Cerebellar cortex (tissue), 1 donor: ENCODE results near the gene SLC15A5.

Source experiments
- DNase-seq: peaks from one replicate; pipeline ENCODE4 v3.0.0-alpha.2; 2015; ENCODE audit warnings: low spot score

SLC15A5 gene

DNA sequence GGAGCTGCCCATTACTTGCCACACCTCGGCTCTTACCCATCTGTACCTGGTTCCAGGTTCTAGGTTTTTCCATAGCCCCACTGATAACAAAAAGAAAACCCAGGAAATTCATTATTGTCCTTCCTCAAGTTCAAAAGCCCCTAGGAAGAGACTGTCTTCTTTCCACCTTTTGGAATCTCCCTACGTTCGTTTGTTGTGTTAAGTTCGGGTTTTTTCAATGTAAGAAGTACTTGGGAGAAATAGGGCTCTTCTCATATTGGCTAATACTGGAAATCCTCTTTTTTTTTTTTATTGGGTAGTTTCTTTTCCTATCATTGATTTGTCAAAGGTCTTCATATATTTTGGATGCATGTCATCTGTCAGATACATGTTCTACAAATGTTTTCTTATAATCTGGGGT is 17.3 kb downstream of the SLC15A5 start:
- no peak for DNase-seq

GRCh38 chr12:16258963-16259362 is 18.5 kb downstream of the SLC15A5 start:
- DNase-seq = no peak

DNA sequence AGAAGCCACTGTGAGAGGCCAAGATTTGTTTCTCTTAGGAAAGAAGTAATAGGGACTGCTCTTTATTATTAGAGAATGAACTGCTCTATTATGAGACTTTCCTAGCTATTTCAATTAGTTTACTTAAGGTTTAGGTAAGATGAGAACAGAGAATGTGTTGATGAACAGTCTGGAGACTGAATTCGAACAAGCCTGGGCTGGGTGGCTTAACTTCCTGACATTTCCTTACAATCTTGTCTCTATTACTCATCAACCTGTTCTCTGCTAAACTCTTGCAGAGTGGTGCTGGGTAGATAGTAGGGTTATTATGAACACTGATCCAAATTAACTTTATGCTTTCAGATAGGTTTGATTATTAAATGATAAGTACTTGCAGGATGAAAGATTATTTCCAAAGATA is 31.2 kb downstream of the SLC15A5 start:
- DNase-seq = no peak

GRCh38 chr12:16245209-16245608 is 32.3 kb downstream of the SLC15A5 start:
- DNase-seq = no peak

GRCh38 chr12:16243487-16244412 is 33.7 kb downstream of the SLC15A5 start:
- no peak for DNase-seq

GRCh38 chr12:16241346-16241745 is 36.1 kb downstream of the SLC15A5 start:
- no peak for DNase-seq

DNA sequence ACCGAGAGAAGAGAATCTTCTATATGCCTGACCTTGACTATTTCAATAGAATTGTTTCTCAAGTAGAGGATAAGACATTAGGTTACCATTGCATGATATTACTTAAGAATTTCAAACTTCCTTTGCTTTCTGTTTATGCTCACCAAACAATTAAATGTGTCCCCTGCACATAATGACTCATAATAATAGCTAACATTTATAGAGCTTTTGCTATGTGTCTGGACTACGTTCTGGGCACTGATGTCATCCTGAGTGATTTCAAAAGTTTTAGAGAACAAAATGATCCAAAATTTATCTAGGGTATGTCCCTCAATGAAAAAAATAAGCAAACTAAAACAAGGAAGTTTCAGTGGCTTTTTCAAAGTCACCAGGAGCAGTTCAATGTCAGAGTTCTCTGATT is 38.8 kb downstream of the SLC15A5 start:
- DNase-seq = no peak

- no peak for DNase-seq
These were observed 47.8 kb downstream of the SLC15A5 start for GRCh38 chr12:16229676-16230075.

DNA sequence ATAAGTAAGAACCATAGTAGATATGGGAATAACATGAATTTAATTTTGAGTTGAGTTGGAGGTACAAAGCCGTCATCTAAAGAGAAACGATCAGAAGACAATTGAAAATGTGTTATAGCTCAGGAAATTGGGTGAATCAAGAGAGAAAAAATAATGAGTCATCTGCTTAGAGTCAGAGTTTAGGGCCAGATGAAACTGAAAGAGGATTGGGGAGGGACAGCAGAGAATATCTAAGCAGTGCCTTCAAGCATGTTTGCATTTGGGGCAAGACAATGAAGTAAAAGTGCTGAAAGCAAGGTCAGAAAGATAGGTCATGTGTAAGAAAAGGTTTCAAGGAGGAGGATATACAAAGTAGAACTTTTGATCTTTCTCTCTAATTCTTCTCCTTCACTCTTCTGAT is 49.4 kb downstream of the SLC15A5 start:
- no peak for DNase-seq

- DNase-seq = no peak
These were observed 51.8 kb downstream of the SLC15A5 start for GRCh38 chr12:16225692-16226091.

DNA sequence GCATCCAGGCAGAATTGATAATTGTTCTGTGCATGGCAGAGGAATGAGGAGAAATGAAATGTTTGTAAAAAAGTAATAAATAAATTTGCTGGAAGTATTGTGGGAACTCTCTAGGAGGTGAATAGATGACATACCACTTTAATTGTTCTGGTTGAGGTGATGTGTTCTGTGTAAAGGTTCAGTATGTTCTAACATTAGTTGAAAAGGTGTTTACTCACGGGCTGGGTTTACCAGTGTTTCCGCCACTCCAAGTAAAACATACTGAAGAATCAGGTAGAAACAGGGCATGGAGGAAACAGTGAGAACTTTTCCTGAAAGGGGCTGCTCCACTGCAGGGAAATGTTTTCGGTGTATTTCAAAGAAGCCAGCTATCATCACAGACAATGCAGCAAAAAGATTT is 53.3 kb downstream of the SLC15A5 start:
- no peak for DNase-seq

GRCh38 chr12:16221776-16222175 is 55.7 kb downstream of the SLC15A5 start:
- no peak for DNase-seq

DNA sequence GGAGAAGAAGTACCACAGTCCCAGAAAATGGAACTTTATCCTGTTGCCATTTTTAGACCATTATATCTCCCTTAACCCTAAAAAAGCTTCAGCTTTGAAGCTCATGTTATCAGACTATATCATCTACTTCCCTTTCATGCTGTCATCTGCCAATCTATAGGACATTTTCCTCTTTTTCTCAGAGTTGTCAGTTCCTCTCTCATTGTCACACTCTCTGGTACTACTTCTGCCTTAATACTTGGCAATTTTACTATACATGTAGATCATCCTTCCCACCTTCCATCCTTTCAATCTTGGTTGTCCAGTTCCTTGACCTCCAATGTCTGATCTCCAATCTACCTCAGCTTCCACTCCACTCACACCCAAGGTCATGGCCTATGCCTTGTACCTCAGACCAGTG is 57.4 kb downstream of the SLC15A5 start:
- no peak for DNase-seq

DNA sequence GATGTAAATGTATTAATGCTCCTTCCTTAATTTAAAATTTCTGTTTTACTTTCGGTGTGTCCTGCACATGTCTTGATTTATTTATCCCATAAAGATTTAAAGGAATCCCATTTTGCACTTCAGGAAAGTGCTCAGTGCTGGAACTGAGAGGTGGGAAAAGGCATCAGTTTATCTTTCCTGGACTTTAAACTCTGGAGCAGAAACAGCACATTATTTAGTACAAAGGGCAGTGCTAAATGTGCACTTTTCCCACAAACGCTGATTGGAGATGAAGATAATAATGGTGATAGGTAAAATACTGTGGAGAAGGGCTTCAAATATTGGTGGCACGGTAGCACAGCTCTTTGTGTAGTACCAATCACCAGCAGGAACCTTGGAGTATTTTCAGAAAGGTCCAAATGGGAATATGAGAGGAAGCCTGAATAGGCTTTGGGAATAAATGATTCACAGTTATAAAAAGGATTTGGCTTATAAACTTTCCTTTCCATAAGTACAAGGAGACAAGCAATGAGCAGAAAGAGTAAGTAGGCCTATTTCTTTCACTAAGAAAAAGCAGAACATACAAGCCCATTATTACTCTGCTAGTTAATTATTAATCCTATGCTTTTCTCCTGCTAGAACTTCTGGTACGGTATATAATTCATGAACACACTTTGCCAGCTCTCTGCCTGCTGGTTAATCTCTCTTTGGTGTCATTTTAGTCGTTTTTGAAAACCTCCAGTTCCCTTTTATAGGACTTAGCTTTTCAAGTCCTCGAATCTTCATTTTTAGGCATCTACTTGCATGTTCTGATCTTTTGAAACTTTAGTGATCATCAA is 58.3 kb downstream of the SLC15A5 start:
- DNase-seq = no peak

DNA sequence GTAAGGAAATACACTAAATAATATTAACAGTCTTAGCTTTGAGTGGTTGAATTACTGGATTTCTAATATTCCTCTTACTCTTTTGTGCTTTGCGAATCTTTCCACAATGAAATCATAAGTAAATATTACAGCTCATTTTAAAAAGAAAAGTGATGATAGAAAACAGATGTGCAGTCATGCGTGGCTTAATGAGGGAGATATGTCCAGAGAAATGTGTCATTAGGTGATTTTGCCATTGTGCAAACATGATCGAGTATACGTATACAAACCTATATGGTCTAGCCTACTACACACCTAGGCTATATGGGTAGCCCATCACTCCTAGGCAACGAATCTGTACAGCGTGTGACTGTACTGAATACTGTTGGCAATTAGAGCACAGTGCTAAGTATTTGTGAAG is 59.3 kb downstream of the SLC15A5 start:
- no peak for DNase-seq

DNA sequence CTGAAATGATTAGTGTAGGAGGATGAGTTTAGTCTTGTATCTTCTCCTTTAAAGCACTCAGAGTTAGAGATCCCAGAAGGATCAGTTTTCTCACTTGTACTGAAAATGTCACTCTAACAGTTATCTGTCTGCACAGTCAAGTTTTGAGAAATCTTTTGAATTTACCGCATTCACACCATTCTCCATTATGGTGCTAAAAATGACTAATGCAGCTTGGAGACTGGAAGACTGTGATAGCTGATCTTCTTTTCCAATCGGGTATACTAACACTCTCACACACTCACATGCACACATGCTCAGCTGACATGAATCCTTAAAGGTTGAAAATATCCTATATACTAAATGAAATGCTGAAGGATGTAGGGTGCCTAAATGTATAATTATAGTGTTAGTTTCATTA is 65.8 kb downstream of the SLC15A5 start:
- DNase-seq = no peak

DNA sequence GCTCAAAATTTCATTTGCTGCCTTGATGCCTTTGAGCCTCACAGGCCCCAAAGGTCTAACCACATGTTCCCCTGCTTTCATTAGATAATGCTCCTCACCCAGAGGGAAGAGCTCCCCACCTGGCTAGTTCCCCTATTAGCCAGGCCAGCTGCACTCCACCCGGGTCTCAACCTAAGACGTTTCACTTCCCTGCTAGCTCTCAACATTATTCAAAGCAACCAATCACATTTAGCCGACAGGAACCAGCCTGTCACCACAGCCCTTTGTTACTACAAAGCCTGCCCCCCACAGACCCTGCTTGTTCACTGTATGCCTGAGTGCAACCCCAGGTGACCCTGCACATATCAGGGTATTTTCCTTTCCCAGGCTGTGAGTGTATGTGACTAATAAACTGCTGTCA is 78.6 kb downstream of the SLC15A5 start:
- DNase-seq = no peak

- DNase-seq = no peak
These were observed 79.9 kb downstream of the SLC15A5 start for GRCh38 chr12:16197600-16197999.

GRCh38 chr12:16189849-16190248 is 87.6 kb downstream of the SLC15A5 start:
- DNase-seq = peak; percentile 8

- DNase-seq = no peak
These were observed 89.8 kb downstream of the SLC15A5 start for GRCh38 chr12:16187660-16188059.

DNA sequence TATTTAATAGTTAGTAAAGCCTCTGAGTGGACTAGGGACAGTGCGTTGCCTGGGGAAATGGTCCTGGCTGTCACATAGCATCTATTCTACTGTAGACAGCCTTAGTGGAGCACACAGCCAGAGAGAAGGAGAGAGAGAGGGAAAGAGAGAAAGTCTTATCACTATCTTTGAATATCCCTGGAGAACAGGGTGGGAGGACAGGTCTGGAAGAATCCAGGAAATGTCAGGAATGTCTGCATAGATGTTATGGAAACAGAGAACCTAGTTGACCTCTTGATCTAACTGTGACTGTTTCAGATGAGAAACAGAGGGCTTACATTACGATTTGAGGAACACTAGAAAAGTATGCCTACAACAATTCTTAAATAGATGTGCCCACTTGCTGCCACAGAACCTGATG is 92.8 kb downstream of the SLC15A5 start:
- DNase-seq = no peak

DNA sequence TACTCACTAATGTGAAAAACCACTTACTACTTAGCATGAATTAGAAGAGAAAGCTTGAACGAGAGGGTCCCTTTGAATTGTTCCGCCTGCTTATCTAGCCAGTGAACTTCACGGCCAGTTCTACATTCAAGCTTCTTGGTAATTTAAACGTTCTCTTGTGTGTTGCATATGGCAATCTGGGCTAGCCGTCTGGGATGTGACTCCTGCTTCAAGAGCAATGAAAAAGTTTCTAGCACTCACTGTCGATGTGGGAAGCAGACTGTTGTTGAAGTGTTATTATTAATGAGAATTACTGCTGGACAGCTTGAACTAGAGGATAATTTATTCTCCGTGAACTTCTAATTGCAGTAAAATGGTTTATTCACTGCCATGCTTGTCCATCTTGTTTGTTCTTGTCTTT is 93.9 kb downstream of the SLC15A5 start:
- DNase-seq = no peak

GRCh38 chr12:16175840-16176239 is 101.6 kb downstream of the SLC15A5 start:
- no peak for DNase-seq
